Activated CD8-positive, alpha-beta memory T cell treated with anti-CD3 and anti-CD28 coated beads, Interleukin-2, amount 50 U/mL, for 24 hours (primary cell): ENCODE measurements around the gene RFTN2.

Experiments
- DNase-seq: peaks from one replicate; pipeline ENCODE4 v3.0.0-alpha.2; 2020; ENCODE audit errors: extremely low read depth

RFTN2 gene

GRCh38 chr2:197548582-197548981 is 126.8 kb downstream of the RFTN2 start:
- DNase-seq: no peak

GRCh38 chr2:197547163-197547900 is 128.1 kb downstream of the RFTN2 start:
- no peak for DNase-seq

- no peak for DNase-seq
Observed at GRCh38 chr2:197543206-197543605, 132.2 kb downstream of the RFTN2 start.

- no peak for DNase-seq
Observed at GRCh38 chr2:197539734-197540133, 135.7 kb downstream of the RFTN2 start.

- no peak for DNase-seq
Observed at GRCh38 chr2:197538412-197538811, 137.0 kb downstream of the RFTN2 start.
